CD4-positive, CD25-positive, alpha-beta regulatory T cell (primary cell): ENCODE results near the gene MFSD8. TPM values are rescaled to one million over a fixed set of nuclear protein-coding genes. Genes with fewer than 3 reads are reported as not detected.
"Not testable (repeated sequence)": the region's sequence is repeated elsewhere in the genome, so short reads cannot be mapped to it uniquely, and the experiment has no call there.

Experiments used
- ATAC-seq, 2 donors: fragments of 150-1000 bp; cut with Tn5 transposase; one replicate each; pipeline ENCODE4 v1.10.0; 2021; ENCODE audit warnings: low read depth in 2 of 2, moderate number of reproducible peaks in 2 of 2, moderate library complexity in 1 of 2
- DNase-seq, 3 donors: peaks; one replicate each; pipeline versions ENCODE4 v3.0.0 to v3.0.0-alpha.2; 2012 to 2022; ENCODE audit warnings: mixed read lengths in 1 of 3
- H3K27ac ChIP-seq: one replicate; pipeline ENCODE4 v1.7.0; 2013; ENCODE audit warnings: mild to moderate bottlenecking, low read length; ENCODE audit not compliant: insufficient read depth, poor library complexity, severe bottlenecking
- H3K27me3 ChIP-seq: one replicate; pipeline ENCODE4 v1.7.0; 2013; ENCODE audit warnings: low read length; ENCODE audit not compliant: control insufficient read depth, insufficient read depth
- H3K36me3 ChIP-seq: one replicate; pipeline ENCODE4 v1.7.0; 2013; ENCODE audit warnings: mild to moderate bottlenecking, low read length, moderate library complexity; ENCODE audit not compliant: control insufficient read depth, insufficient read depth
- H3K4me1 ChIP-seq: 2 replicates; pipeline ENCODE4 v1.7.0; 2013; ENCODE audit warnings: mild to moderate bottlenecking, low read length; ENCODE audit not compliant: insufficient read depth, control insufficient read depth, poor library complexity, severe bottlenecking
- H3K4me3 ChIP-seq: one replicate; pipeline ENCODE4 v1.7.0; 2013; ENCODE audit warnings: low read depth, mild to moderate bottlenecking, low read length, moderate library complexity
- H3K9me3 ChIP-seq, 2 experiments: 1 replicate in 1 of 2; 2 replicates in 1 of 2; pipeline ENCODE4 v1.7.0; 2013; ENCODE audit warnings: low read length in 2 of 2, mild to moderate bottlenecking in 1 of 2, moderate library complexity in 1 of 2; ENCODE audit not compliant: control insufficient read depth in 2 of 2
- H3K27ac Mint-ChIP-seq, 3 donors: one replicate each; pipeline ENCODE4 v1.8.0; 2020 to 2022; ENCODE audit warnings: mild to moderate bottlenecking in 3 of 3, mixed read lengths in 3 of 3, moderate library complexity in 2 of 3
- H3K27me3 Mint-ChIP-seq: one replicate; pipeline ENCODE4 v1.8.0; 2022; ENCODE audit warnings: mild to moderate bottlenecking, mixed read lengths
- H3K36me3 Mint-ChIP-seq: one replicate; pipeline ENCODE4 v1.8.0; 2020; ENCODE audit warnings: mixed read lengths
- H3K4me1 Mint-ChIP-seq, 4 donors: one replicate each; pipeline ENCODE4 v1.8.0; 2020 to 2022; ENCODE audit warnings: mixed read lengths in 4 of 4, mild to moderate bottlenecking in 1 of 4
- H3K4me3 Mint-ChIP-seq, 4 donors: one replicate each; pipeline ENCODE4 v1.8.0; 2020 to 2022; ENCODE audit warnings: mild to moderate bottlenecking in 4 of 4, mixed read lengths in 4 of 4, moderate library complexity in 3 of 4
- H3K9me3 Mint-ChIP-seq, 7 donors: one replicate each; pipeline ENCODE4 v1.8.0; 2020 to 2022; ENCODE audit warnings: mixed read lengths in 7 of 7, mild to moderate bottlenecking in 3 of 7, moderate library complexity in 2 of 7
- polyA plus RNA-seq, 4 donors: library from polyadenylated mRNA; unstranded; fragments of 300-500 nt; fragmentation: Illumina TruSeq; gene quantifications; one replicate each; pipeline ENCODE4 v1.2.3, GENCODE V29; 2021
- total RNA-seq: library from RNA; stranded (reverse); gene quantifications from one replicate; pipeline ENCODE4 v1.2.3, GENCODE V29; 2022

MFSD8 gene
- 31.3 TPM for total RNA-seq
- polyA plus RNA-seq: 10 to 100 TPM in 2 of 4 donors, 1 to 10 TPM in 2; 7.2 to 12.7 (median 9.7) TPM

DNA sequence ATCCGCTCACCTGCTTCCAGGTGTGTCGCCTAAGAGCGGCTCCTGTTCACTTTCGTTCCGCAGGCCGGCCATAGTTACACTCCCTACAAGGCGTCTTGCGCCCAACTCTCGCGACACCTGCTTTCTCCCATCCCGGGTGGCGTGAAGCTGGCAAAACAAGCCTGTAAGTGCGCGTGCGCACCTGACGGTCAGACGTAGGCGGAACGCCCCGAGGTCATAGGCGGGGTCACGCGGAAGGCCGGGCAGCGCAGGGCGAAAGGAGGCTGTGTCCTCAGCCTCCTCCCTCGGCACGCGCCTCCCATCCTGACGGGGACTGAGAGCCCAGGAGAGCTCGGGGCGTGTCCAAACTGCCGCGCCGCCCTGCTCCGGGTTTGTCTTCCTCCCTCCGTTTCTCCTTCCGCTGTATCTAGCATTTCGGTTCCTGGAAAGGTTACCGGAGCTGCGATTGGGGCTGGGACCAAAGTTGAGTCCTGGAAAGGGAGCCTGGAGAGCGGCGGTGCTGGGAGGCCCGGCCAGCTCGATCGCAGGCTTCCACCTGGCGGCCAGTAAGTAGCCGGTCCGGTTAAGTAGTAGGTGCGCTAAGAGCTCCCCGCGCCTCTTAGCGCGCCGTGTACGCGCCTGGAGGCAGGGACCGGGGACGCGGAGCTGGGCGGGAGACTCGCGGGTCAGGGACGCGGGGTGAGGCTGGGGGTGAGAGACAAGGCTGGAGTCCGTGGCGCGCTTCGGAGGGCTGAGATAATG is at the start of gene MFSD8, which contains the start of gene ABHD18:
Gene MFSD8, minus strand, starts transcription at position 112 of the 741 bp plus-strand sequence. Its CDS starts 40 bp downstream, at position 72.
Gene ABHD18, plus strand, starts transcription at position 345 of the 741 bp plus-strand sequence. CDS start 17,550 bp downstream, outside the sequence.
- Mint-ChIP-seq H3K27ac (peak within 1 kb of the TSS; percentile 95 to 98 (median 97)), H3K36me3 (peaks cover 7% of the 10 kb centered on the region), H3K27me3 (no peaks in the 10 kb centered on the region), H3K4me1 (peaks cover 31 to 57% (median 34%) of the 10 kb centered on the region in 4 donors), H3K4me3 (peak within 1 kb of the TSS; percentile 93 to 100 (median 96)), H3K9me3 (no peaks in the 10 kb centered on the region)
- Histone ChIP-seq H3K4me1 (peaks cover 24% of the 10 kb centered on the region), H3K9me3 (no peaks in the 10 kb centered on the region), H3K36me3 (peaks cover 7% of the 10 kb centered on the region), H3K27ac (peak within 1 kb of the TSS; percentile 98), H3K27me3 (no peaks in the 10 kb centered on the region), H3K4me3 (peak within 1 kb of the TSS; percentile 86)
- DNase-seq: peak; percentile 98 to 100 (median 99)
- peak; percentile 93 to 95 for ATAC-seq

DNA sequence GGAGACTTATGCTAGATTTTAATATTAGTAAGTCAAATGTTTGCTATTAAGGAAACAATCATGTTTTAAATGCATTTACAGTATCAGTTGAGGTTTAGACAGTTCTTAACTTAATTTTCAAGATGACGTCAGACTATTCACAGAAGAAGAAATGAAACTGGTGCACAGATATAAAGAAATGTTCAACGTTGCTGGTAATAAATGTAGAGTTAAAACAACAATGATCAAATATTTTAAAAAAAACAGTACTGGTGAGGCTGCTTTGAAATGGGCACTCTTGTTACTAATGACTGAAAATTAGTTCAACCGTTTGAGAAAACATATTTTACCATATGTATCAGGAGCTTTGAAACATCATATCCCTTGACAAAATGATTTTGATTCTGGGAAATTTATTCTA is 44.5 kb upstream of the MFSD8 start:
- no peak overlapping the region for H3K4me3 ChIP-seq
- Mint-ChIP-seq H3K4me3 (no peak overlapping the region), H3K27ac (no peak overlapping the region), H3K4me1 (peaks cover 0 to 18% (median 5%) of the 10 kb centered on the region in 4 donors), H3K27me3 (no peaks in the 10 kb centered on the region), H3K9me3 (no peaks in the 10 kb centered on the region), H3K36me3 (peaks cover 26% of the 10 kb centered on the region)
- no peaks in the 10 kb centered on the region for H3K27me3 ChIP-seq
- peaks cover 18% of the 10 kb centered on the region for H3K36me3 ChIP-seq
- ATAC-seq: no peak
- no peaks in the 10 kb centered on the region for H3K4me1 ChIP-seq
- no peak overlapping the region for H3K27ac ChIP-seq
- H3K9me3 ChIP-seq: no peaks in the 10 kb centered on the region
- DNase-seq: no peak

- Histone ChIP-seq H3K4me3 (no peak overlapping the region), H3K36me3 (peaks cover 12% of the 10 kb centered on the region), H3K4me1 (no peaks in the 10 kb centered on the region), H3K27me3 (no peaks in the 10 kb centered on the region), H3K27ac (no peak overlapping the region), H3K9me3 (no peaks in the 10 kb centered on the region)
- Mint-ChIP-seq H3K4me3 (no peak overlapping the region), H3K27ac (no peak overlapping the region), H3K27me3 (no peaks in the 10 kb centered on the region), H3K4me1 (peaks cover 3 to 13% (median 7%) of the 10 kb centered on the region in 4 donors), H3K9me3 (no peaks in the 10 kb centered on the region), H3K36me3 (peaks cover 20% of the 10 kb centered on the region)
- no peak for ATAC-seq
- no peak for DNase-seq
Measured at GRCh38 chr4:128006592-128006991, 41.6 kb upstream of the MFSD8 start.

DNA sequence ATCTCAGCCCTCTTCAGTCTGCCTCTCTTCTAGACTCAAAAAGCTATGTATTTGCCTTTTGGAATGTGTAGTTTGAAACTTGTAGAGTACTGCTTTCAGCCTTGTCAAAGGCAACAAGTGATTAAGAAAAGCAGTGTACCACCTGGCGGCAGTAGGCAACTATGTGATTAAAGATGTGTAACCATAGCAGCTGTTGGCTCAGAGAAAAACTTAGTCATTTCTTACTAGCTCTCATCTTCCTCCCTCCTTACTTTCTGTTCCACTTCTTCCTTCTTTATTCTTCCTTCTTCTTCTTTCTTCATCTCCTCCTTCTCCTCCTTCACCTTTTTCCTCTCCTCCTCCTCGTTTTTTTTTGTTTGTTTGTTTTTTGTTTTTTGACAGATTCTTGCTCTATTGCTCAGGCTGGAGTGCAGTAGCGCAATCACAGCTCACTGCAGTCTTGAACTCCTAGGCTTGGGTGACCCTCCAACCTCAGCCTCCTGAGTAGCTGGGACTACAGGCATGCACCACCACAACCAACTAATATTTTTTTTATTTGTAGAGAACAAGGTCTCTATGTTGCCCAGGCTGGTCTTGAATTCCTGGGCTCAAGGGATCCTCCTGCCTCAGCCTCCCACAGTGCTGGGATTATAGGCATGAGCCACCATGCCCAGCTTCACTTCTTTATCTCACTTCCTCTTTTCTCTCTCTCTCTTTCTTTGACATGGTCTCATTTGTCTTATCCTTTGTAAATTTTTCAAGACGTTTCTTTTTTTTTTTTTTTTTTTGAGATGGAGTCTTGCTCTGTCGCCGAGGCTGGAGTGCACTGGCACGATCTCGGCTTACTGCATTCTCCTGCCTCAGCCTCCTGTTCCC is 32.8 kb upstream of the MFSD8 start:
- Mint-ChIP-seq H3K4me1 (peaks cover 14 to 31% (median 27%) of the 10 kb centered on the region in 4 donors), H3K9me3 (peaks cover 0 to 11% (median 1%) of the 10 kb centered on the region in 7 donors), H3K27ac (peak overlapping the region in 1 of 3 donors; percentile 78), H3K36me3 (peaks cover 44% of the 10 kb centered on the region), H3K27me3 (no peaks in the 10 kb centered on the region), H3K4me3 (no peak overlapping the region)
- no peak overlapping the region for H3K4me3 ChIP-seq
- H3K36me3 ChIP-seq: peaks cover 23% of the 10 kb centered on the region
- DNase-seq (peak in 2 of 3 donors; percentile 13 to 61), ATAC-seq (peak; percentile 52 to 56)
- no peak overlapping the region for H3K27ac ChIP-seq
- no peaks in the 10 kb centered on the region for H3K4me1 ChIP-seq
- H3K9me3 ChIP-seq: peaks cover 0 to 6% of the 10 kb centered on the region in 2 experiments
- no peaks in the 10 kb centered on the region for H3K27me3 ChIP-seq

GRCh38 chr4:127996521-127996920 is 31.5 kb upstream of the MFSD8 start:
- H3K36me3 Mint-ChIP-seq: peaks cover 48% of the 10 kb centered on the region
- not testable (repeated sequence) for H3K4me3 ChIP-seq, H3K9me3 ChIP-seq, H3K4me3 Mint-ChIP-seq, H3K27me3 ChIP-seq, H3K4me1 ChIP-seq, H3K27ac Mint-ChIP-seq, H3K27me3 Mint-ChIP-seq, DNase-seq, ATAC-seq, H3K27ac ChIP-seq
- peaks cover 25% of the 10 kb centered on the region for H3K36me3 ChIP-seq
- peaks cover 0 to 11% (median 1%) of the 10 kb centered on the region in 7 donors for H3K9me3 Mint-ChIP-seq
- H3K4me1 Mint-ChIP-seq: peaks cover 14 to 31% (median 27%) of the 10 kb centered on the region in 4 donors

GRCh38 chr4:127995776-127996175 is 30.8 kb upstream of the MFSD8 start:
- peaks cover 44% of the 10 kb centered on the region for H3K36me3 Mint-ChIP-seq
- Histone ChIP-seq H3K4me1 (no peaks in the 10 kb centered on the region), H3K9me3 (peaks cover 0 to 6% of the 10 kb centered on the region in 2 experiments), H3K36me3 (peaks cover 26% of the 10 kb centered on the region), H3K27ac (no peak overlapping the region), H3K27me3 (no peaks in the 10 kb centered on the region), H3K4me3 (no peak overlapping the region)
- H3K27ac Mint-ChIP-seq: peak overlapping the region in 1 of 3 donors; percentile 71
- H3K4me3 Mint-ChIP-seq: no peak overlapping the region
- peaks cover 14 to 23% (median 20%) of the 10 kb centered on the region in 4 donors for H3K4me1 Mint-ChIP-seq
- DNase-seq: no peak
- no peaks in the 10 kb centered on the region for H3K27me3 Mint-ChIP-seq
- peaks cover 0 to 11% (median 1%) of the 10 kb centered on the region in 7 donors for H3K9me3 Mint-ChIP-seq
- ATAC-seq: no peak

- Mint-ChIP-seq H3K4me3 (no peak overlapping the region), H3K9me3 (peaks cover 0 to 8% (median 0%) of the 10 kb centered on the region in 7 donors), H3K27ac (peak overlapping the region in 1 of 3 donors; percentile 54), H3K27me3 (no peaks in the 10 kb centered on the region), H3K4me1 (peaks cover 10 to 16% (median 14%) of the 10 kb centered on the region in 4 donors), H3K36me3 (peaks cover 39% of the 10 kb centered on the region)
- Histone ChIP-seq H3K36me3 (peaks cover 20% of the 10 kb centered on the region), H3K27ac (no peak overlapping the region), H3K4me3 (no peak overlapping the region), H3K4me1 (no peaks in the 10 kb centered on the region), H3K9me3 (peaks cover 0 to 2% of the 10 kb centered on the region in 2 experiments), H3K27me3 (no peaks in the 10 kb centered on the region)
- ATAC-seq (no peak), DNase-seq (no peak)
Measured at GRCh38 chr4:127993151-127993550, 28.2 kb upstream of the MFSD8 start.
